HT-29 (cell line): ENCODE measurements around the gene ZNF407. TPM values are rescaled to one million over a fixed set of nuclear protein-coding genes. Genes with fewer than 3 reads are reported as not detected.

Experiments used
- DNase-seq: peaks from one replicate; pipeline ENCODE4 v3.0.0-alpha.2; 2015; ENCODE audit warnings: low spot score
- total RNA-seq: library from RNA; depleted of rRNA; stranded (reverse); fragments of >200 nt; shearing (Covaris generic); gene quantifications from 2 replicates; pipeline ENCODE4 v1.2.3, GENCODE V29; 2014; rRNA removed

Gene ZNF407
- total RNA-seq, 1 experiment from 2014 or later: 10.1 TPM

- DNase-seq: no peak
Observed at GRCh38 chr18:75111760-75112159, 514.1 kb downstream of the ZNF407 start.

- DNase-seq: no peak
Observed at GRCh38 chr18:75112186-75113096, 514.8 kb downstream of the ZNF407 start.

DNA sequence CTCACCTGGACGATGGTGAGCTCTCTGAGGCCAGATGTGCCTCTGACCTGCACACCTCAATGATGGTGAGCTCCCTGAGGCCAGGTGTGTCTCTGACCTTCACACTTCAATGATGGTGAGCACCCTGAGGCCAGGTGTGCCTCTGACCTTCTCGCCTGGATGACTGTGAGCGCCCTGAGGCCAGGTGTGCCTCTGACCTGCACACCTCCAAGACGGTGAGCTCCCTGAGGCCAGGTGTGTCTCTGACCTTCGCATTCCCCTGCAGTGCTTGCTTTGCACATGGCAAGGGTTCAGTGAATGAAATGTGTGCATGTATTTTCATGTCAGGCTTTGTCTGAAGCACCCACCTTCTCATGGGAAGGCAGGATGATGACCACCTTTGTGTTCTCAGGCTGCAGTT is 515.8 kb downstream of the ZNF407 start:
- DNase-seq: no peak

GRCh38 chr18:75114231-75114764 is 516.6 kb downstream of the ZNF407 start:
- no peak for DNase-seq

Other genes with a start within 250 kb of the ZNF407 start
- gene DIPK1C, start 140.6 kb upstream of the ZNF407 start, total RNA-seq: 0.05 TPM in 1 of 2 replicates, not detected in the other
- 50.5 and 57.7 TPM in 2 replicates for gene CNDP2, start 101.5 kb upstream of the ZNF407 start, total RNA-seq
- not detected in 2 replicates for gene CNDP1, start 63.4 kb upstream of the ZNF407 start, total RNA-seq